Measurements from ENCODE around the gene CRYBG2.

Gene CRYBG2

GRCh38 chr1:26384076-26384475, 30.1 kb upstream of the CRYBG2 start:
- H4K20me1 ChIP-seq (ENCODE audit: insufficient read depth, low read length), result no peaks in the 10 kb centered on the region
- no peak for DNase-seq
- no peaks in the 10 kb centered on the region for H3K36me3 ChIP-seq (replicated peaks; ENCODE audit: insufficient read depth, low read length)
- H3K4me2 ChIP-seq (ENCODE audit: low read depth, low read length), result no peak overlapping the region
- no peak overlapping the region for H2AFZ ChIP-seq (ENCODE audit: low read length)
- H3K9me3 ChIP-seq (replicated peaks; ENCODE audit: insufficient read depth, low read length), result no peaks in the 10 kb centered on the region
- H3K79me2 ChIP-seq (ENCODE audit: low read length), result no peaks in the 10 kb centered on the region
- no peak for TF ChIP-seq EZH2 (optimal IDR thresholded peaks at IDR 0.05; ENCODE audit: low read depth, low read length)
- no peak for TF ChIP-seq CTCF (IDR thresholded peaks at IDR 0.05; ENCODE audit: low read length)
- TF ChIP-seq EZH2phosphoT487 (IDR thresholded peaks at IDR 0.05; ENCODE audit: low read length), result no peak
- no peak overlapping the region for H3K27ac ChIP-seq (ENCODE audit: low read length)
- H3K27me3 ChIP-seq (replicated peaks; ENCODE audit: insufficient read depth, low read length), result no peaks in the 10 kb centered on the region
- no peaks in the 10 kb centered on the region for H3K4me1 ChIP-seq (ENCODE audit: low read length)
- no peak overlapping the region for H3K9ac ChIP-seq (ENCODE audit: low read length)
- H3F3A ChIP-seq (ENCODE audit: insufficient read depth, low read length), result no peaks in the 10 kb centered on the region
- no peak overlapping the region for H3K4me3 ChIP-seq (ENCODE audit: low read length)
- no peaks in the 10 kb centered on the region for H3K9me2 ChIP-seq (replicated peaks; ENCODE audit: insufficient read depth, low read length)

GRCh38 chr1:26378879-26379251, 24.9 kb upstream of the CRYBG2 start:
- no peaks in the 10 kb centered on the region for H3K9me3 ChIP-seq (replicated peaks; ENCODE audit: insufficient read depth, low read length)
- H3K36me3 ChIP-seq (replicated peaks; ENCODE audit: insufficient read depth, low read length), result no peaks in the 10 kb centered on the region
- DNase-seq, result no peak
- no peaks in the 10 kb centered on the region for H4K20me1 ChIP-seq (ENCODE audit: insufficient read depth, low read length)
- H3K4me2 ChIP-seq (ENCODE audit: low read depth, low read length), result no peak overlapping the region
- no peak overlapping the region for H3K9ac ChIP-seq (ENCODE audit: low read length)
- H2AFZ ChIP-seq (ENCODE audit: low read length), result no peak overlapping the region
- peaks cover 8% of the 10 kb centered on the region for H3K4me1 ChIP-seq (ENCODE audit: low read length)
- H3K27ac ChIP-seq (ENCODE audit: low read length), result no peak overlapping the region
- no peaks in the 10 kb centered on the region for H3K9me2 ChIP-seq (replicated peaks; ENCODE audit: insufficient read depth, low read length)
- no peak overlapping the region for H3K4me3 ChIP-seq (ENCODE audit: low read length)
- H3K79me2 ChIP-seq (ENCODE audit: low read length), result no peaks in the 10 kb centered on the region
- 0 out of 2 replicates have a peak, but pooled peaks cover 3% of the 10 kb centered on the region for H3K27me3 ChIP-seq (replicated peaks; ENCODE audit: insufficient read depth, low read length)
- TF ChIP-seq EZH2phosphoT487 (IDR thresholded peaks at IDR 0.05; ENCODE audit: low read length) (no peak), EZH2 (optimal IDR thresholded peaks at IDR 0.05; ENCODE audit: low read depth, low read length) (no peak), CTCF (IDR thresholded peaks at IDR 0.05; ENCODE audit: low read length) (no peak)
- H3F3A ChIP-seq (ENCODE audit: insufficient read depth, low read length), result no peaks in the 10 kb centered on the region

GRCh38 chr1:26378088-26378878, 24.4 kb upstream of the CRYBG2 start:
- H4K20me1 ChIP-seq (ENCODE audit: insufficient read depth, low read length), result no peaks in the 10 kb centered on the region
- peaks cover 8% of the 10 kb centered on the region for H3K4me1 ChIP-seq (ENCODE audit: low read length)
- no peak overlapping the region for H3K4me3 ChIP-seq (ENCODE audit: low read length)
- no peak overlapping the region for H2AFZ ChIP-seq (ENCODE audit: low read length)
- H3K9me3 ChIP-seq (replicated peaks; ENCODE audit: insufficient read depth, low read length), result no peaks in the 10 kb centered on the region
- peak; percentile 49 for DNase-seq
- H3K36me3 ChIP-seq (replicated peaks; ENCODE audit: insufficient read depth, low read length), result no peaks in the 10 kb centered on the region
- H3K9me2 ChIP-seq (replicated peaks; ENCODE audit: insufficient read depth, low read length), result no peaks in the 10 kb centered on the region
- no peak for TF ChIP-seq EZH2 (optimal IDR thresholded peaks at IDR 0.05; ENCODE audit: low read depth, low read length)
- no peak for TF ChIP-seq CTCF (IDR thresholded peaks at IDR 0.05; ENCODE audit: low read length)
- TF ChIP-seq EZH2phosphoT487 (IDR thresholded peaks at IDR 0.05; ENCODE audit: low read length), result no peak
- H3K27ac ChIP-seq (ENCODE audit: low read length), result no peak overlapping the region
- H3K27me3 ChIP-seq (replicated peaks; ENCODE audit: insufficient read depth, low read length), result 0 out of 2 replicates have a peak, but pooled peaks cover 6% of the 10 kb centered on the region
- H3K9ac ChIP-seq (ENCODE audit: low read length), result no peak overlapping the region
- H3K4me2 ChIP-seq (ENCODE audit: low read depth, low read length), result peak overlapping the region; percentile 2; the same call in 1 of the 2 replicates
- no peaks in the 10 kb centered on the region for H3K79me2 ChIP-seq (ENCODE audit: low read length)
- H3F3A ChIP-seq (ENCODE audit: insufficient read depth, low read length), result no peaks in the 10 kb centered on the region
